Loucy (cell line): ENCODE data around the gene ACP3.

Experiments used
- H2AFZ ChIP-seq: fragments of 200-600 bp; sonication (generic); 2 replicates; pipeline ENCODE4 v1.6.0; 2016; ENCODE audit warnings: antibody characterized with exemption, mild to moderate bottlenecking, low read length, moderate library complexity
- H3F3A ChIP-seq: fragments of 200-600 bp; 2 replicates; pipeline ENCODE4 v1.6.0; 2016; ENCODE audit warnings: antibody characterized with exemption, low read depth, mild to moderate bottlenecking
- H3K27me3 ChIP-seq: fragments of 200-600 bp; sonication (generic); 2 replicates; pipeline ENCODE4 v1.6.1; 2014; ENCODE audit warnings: low read length, mild to moderate bottlenecking; ENCODE audit not compliant: insufficient read depth, poor library complexity, severe bottlenecking
- H3K36me3 ChIP-seq: fragments of 200-600 bp; sonication (generic); 2 replicates; pipeline ENCODE4 v1.6.1; 2016; ENCODE audit warnings: low read length; ENCODE audit not compliant: insufficient read depth
- H3K4me1 ChIP-seq: fragments of 200-600 bp; sonication (generic); 2 replicates; pipeline ENCODE4 v1.5.1; 2014; ENCODE audit warnings: low read length, mild to moderate bottlenecking; ENCODE audit not compliant: insufficient read depth, poor library complexity, severe bottlenecking
- H3K4me2 ChIP-seq: fragments of 200-600 bp; sonication (generic); 2 replicates; pipeline ENCODE4 v1.6.0; 2014; ENCODE audit warnings: antibody characterized with exemption, low read length, low read depth, mild to moderate bottlenecking; ENCODE audit not compliant: poor library complexity, severe bottlenecking
- H3K4me3 ChIP-seq: fragments of 200-600 bp; sonication (generic); 2 replicates; pipeline ENCODE4 v1.5.1; 2014; ENCODE audit warnings: low read length, mild to moderate bottlenecking, mixed read lengths; ENCODE audit not compliant: poor library complexity, severe bottlenecking
- H3K79me2 ChIP-seq: fragments of 200-600 bp; sonication (generic); 2 replicates; pipeline ENCODE4 v1.6.1; 2014; ENCODE audit warnings: low read length; ENCODE audit not compliant: insufficient read depth
- H3K9ac ChIP-seq: fragments of 200-600 bp; sonication (generic); 2 replicates; pipeline ENCODE4 v1.6.0; 2014; ENCODE audit warnings: mild to moderate bottlenecking, low read depth, low read length, moderate library complexity; ENCODE audit not compliant: poor library complexity, severe bottlenecking
- H3K9me2 ChIP-seq: fragments of 200-600 bp; sonication (generic); replicated peaks from 2 replicates; pipeline ENCODE4 v1.6.1; 2016; ENCODE audit warnings: low read depth, low read length, mixed read lengths
- H3K9me3 ChIP-seq: fragments of 200-600 bp; sonication (generic); 2 replicates; pipeline ENCODE4 v1.6.1; 2014; ENCODE audit warnings: mild to moderate bottlenecking, antibody characterized with exemption, low read length, low read depth; ENCODE audit not compliant: insufficient read depth
- H4K20me1 ChIP-seq: fragments of 200-600 bp; sonication (generic); 2 replicates; pipeline ENCODE4 v1.6.0; 2014; ENCODE audit warnings: antibody characterized with exemption, low read length, mild to moderate bottlenecking; ENCODE audit not compliant: insufficient read depth, poor library complexity, severe bottlenecking
- EZH2phosphoT487 ChIP-seq: fragments of 200-600 bp; IDR thresholded peaks from 2 replicates; pipeline ENCODE4 v1.6.1; 2018; ENCODE audit warnings: antibody characterized with exemption, mild to moderate bottlenecking, moderate library complexity, borderline replicate concordance
- TF ChIP-seq, protein P1 (sequence below): fragments of 200-600 bp; sonication (generic); conservative IDR thresholded peaks from 2 replicates; pipeline ENCODE4 v1.5.1; 2014; ENCODE audit warnings: mild to moderate bottlenecking, antibody characterized with exemption, low read length

The ACP3 gene

DNA sequence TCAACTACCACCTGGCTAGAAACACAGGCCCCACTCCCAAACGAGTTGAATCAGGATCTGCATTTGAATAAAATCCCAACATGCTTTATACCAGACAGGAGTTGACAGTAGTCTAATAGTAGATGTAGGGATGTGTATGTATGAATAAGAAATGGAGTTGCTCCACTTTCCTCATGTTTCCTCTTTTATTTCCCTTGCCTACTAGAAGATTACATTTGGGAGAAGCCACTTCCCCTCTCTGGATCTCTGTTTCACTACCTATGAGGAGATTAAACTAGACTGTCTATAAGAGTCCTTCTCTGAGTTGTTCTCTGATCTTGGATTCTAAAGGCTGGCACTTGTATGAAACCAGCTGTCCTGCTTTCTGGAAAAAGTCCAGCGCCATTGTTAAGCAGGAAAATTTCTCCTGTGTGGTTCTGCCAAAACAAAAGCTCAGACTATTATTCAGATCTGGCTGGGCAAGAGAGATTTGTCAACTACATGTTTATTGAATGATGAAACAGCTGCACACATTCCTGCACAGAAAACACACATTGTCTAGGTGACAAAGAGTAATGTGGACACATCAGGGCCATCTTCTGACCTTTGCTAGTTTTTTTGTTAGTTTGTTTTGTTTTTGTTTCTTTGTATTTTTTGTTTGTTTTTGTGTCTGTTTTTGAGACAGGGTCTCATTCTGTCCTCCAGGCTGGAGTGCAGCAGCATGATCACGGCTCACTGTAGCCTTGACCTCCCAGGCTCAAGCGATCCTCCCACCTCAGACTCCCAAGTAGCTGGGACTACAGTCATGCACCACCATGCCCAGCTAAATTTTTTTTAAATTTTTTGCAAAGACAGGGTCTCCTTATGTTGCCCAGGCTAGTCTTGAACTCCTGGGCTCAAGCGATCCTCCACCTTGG is 29.9 kb downstream of the ACP3 start:
- Histone ChIP-seq H3K4me3 (no peak overlapping the region), H3K27me3 (no peaks in the 10 kb centered on the region), H3K9me3 (no peaks in the 10 kb centered on the region), H3F3A (no peaks in the 10 kb centered on the region), H3K79me2 (no peaks in the 10 kb centered on the region), H3K9me2 (no peaks in the 10 kb centered on the region), H2AFZ (no peak overlapping the region), H3K9ac (no peak overlapping the region), H3K36me3 (no peaks in the 10 kb centered on the region), H3K4me1 (peaks cover 3% of the 10 kb centered on the region), H4K20me1 (no peaks in the 10 kb centered on the region), H3K4me2 (no peak overlapping the region)
- TF ChIP-seq, protein P1, sequence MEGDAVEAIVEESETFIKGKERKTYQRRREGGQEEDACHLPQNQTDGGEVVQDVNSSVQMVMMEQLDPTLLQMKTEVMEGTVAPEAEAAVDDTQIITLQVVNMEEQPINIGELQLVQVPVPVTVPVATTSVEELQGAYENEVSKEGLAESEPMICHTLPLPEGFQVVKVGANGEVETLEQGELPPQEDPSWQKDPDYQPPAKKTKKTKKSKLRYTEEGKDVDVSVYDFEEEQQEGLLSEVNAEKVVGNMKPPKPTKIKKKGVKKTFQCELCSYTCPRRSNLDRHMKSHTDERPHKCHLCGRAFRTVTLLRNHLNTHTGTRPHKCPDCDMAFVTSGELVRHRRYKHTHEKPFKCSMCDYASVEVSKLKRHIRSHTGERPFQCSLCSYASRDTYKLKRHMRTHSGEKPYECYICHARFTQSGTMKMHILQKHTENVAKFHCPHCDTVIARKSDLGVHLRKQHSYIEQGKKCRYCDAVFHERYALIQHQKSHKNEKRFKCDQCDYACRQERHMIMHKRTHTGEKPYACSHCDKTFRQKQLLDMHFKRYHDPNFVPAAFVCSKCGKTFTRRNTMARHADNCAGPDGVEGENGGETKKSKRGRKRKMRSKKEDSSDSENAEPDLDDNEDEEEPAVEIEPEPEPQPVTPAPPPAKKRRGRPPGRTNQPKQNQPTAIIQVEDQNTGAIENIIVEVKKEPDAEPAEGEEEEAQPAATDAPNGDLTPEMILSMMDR: no peak
- TF ChIP-seq EZH2phosphoT487: no peak

DNA sequence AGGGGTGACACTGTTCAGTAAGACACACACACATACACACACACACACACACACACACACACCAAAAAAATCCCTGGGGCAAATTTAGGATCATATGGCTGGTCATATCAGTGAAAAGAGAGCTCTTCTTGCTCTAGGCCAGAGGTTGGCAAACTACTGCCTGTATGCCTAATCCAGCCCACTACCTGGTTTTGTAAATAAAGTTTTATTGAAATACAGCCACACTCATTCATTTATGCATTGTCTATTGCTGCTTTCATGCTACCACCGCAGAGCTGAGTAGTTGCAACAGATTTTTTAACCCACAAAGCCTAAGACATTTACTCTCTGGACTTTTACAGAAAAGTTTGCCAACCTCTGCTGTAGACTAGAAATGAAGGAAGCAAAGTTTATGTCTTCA is 30.6 kb downstream of the ACP3 start:
- H3K4me3 ChIP-seq: no peak overlapping the region
- no peaks in the 10 kb centered on the region for H3K79me2 ChIP-seq
- no peaks in the 10 kb centered on the region for H3K9me2 ChIP-seq
- no peak overlapping the region for H3K4me2 ChIP-seq
- no peaks in the 10 kb centered on the region for H3K27me3 ChIP-seq
- H3K9ac ChIP-seq: no peak overlapping the region
- TF ChIP-seq EZH2phosphoT487: no peak
- TF ChIP-seq, protein P1: no peak
- H3K9me3 ChIP-seq: no peaks in the 10 kb centered on the region
- no peaks in the 10 kb centered on the region for H4K20me1 ChIP-seq
- H2AFZ ChIP-seq: no peak overlapping the region
- H3K4me1 ChIP-seq: peaks cover 2% of the 10 kb centered on the region
- H3F3A ChIP-seq: no peaks in the 10 kb centered on the region
- H3K36me3 ChIP-seq: no peaks in the 10 kb centered on the region

DNA sequence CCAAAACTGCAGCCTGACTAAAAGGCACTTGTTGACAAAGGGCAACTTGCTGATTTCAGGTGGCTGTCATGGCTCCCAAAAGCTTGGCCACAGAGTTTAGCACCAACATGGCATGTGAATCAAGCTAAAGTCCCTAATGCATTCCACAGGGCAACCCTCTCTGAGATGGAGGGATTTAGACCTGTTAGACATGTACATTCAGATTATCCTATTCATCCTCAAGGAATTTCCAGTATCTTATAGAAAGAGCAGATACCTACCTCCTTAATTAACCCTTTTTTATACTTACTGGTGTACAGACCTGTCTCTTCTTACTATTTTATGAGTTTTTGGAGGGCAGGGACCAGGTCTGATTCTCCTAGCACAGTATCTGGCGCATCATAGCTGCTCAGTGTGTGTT is 31.3 kb downstream of the ACP3 start:
- Histone ChIP-seq H3K4me2 (no peak overlapping the region), H3K9me3 (no peaks in the 10 kb centered on the region), H3K9me2 (no peaks in the 10 kb centered on the region), H3K9ac (no peak overlapping the region), H4K20me1 (no peaks in the 10 kb centered on the region), H3K36me3 (no peaks in the 10 kb centered on the region), H2AFZ (no peak overlapping the region), H3K4me1 (no peaks in the 10 kb centered on the region), H3K27me3 (no peaks in the 10 kb centered on the region), H3F3A (no peaks in the 10 kb centered on the region), H3K79me2 (no peaks in the 10 kb centered on the region), H3K4me3 (no peak overlapping the region)
- TF ChIP-seq, protein P1: no peak
- no peak for TF ChIP-seq EZH2phosphoT487
